Measurements from ENCODE around the gene NPAS3. TPM values are rescaled to one million over a fixed set of nuclear protein-coding genes. Genes with fewer than 3 reads are reported as not detected.

Gene NPAS3
- total RNA-seq, 4 donors from 2014 or later, result 0.13 to 1.1 (median 0.47) TPM; not detected in 1

DNA sequence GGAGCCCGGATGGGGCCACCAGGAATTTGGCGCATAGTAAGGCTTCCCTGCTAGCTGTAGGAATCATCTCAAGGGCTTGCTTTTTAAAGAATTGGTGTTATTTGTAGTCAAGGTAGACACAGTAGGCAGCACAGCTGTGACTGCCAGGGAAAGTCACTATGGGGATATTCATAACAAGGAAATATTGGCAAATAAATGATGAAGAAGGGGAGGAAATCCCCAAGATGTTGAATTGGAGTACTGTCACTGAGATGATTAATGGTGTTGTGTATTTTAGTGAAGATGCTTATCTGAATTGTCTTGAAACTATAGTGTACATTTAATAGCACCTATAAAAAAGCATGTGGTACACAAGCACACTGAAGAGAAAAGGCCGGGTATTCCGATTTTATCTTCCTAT, 118.9 kb downstream of the NPAS3 start:
- TF ChIP-seq, protein P1, sequence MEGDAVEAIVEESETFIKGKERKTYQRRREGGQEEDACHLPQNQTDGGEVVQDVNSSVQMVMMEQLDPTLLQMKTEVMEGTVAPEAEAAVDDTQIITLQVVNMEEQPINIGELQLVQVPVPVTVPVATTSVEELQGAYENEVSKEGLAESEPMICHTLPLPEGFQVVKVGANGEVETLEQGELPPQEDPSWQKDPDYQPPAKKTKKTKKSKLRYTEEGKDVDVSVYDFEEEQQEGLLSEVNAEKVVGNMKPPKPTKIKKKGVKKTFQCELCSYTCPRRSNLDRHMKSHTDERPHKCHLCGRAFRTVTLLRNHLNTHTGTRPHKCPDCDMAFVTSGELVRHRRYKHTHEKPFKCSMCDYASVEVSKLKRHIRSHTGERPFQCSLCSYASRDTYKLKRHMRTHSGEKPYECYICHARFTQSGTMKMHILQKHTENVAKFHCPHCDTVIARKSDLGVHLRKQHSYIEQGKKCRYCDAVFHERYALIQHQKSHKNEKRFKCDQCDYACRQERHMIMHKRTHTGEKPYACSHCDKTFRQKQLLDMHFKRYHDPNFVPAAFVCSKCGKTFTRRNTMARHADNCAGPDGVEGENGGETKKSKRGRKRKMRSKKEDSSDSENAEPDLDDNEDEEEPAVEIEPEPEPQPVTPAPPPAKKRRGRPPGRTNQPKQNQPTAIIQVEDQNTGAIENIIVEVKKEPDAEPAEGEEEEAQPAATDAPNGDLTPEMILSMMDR (IDR thresholded peaks at IDR 0.05), result no peak
- no peak for TF ChIP-seq POLR2A (IDR thresholded peaks at IDR 0.05)
- H3K36me3 ChIP-seq, result no peaks in the 10 kb centered on the region
- H3K27ac ChIP-seq, result no peak overlapping the region
- no peak overlapping the region for H3K4me3 ChIP-seq
- H3K9me3 ChIP-seq, result no peaks in the 10 kb centered on the region
- intact Hi-C loops (cut with DNase I), result no loop called here
- no peaks in the 10 kb centered on the region for H3K4me1 ChIP-seq
- H3K27me3 ChIP-seq, result no peaks in the 10 kb centered on the region
- WGBS, 2 donors, result 88 to 90% methylated on average over 3 to 4 of the region's 4 CpGs
- DNase-seq, result no peak

DNA sequence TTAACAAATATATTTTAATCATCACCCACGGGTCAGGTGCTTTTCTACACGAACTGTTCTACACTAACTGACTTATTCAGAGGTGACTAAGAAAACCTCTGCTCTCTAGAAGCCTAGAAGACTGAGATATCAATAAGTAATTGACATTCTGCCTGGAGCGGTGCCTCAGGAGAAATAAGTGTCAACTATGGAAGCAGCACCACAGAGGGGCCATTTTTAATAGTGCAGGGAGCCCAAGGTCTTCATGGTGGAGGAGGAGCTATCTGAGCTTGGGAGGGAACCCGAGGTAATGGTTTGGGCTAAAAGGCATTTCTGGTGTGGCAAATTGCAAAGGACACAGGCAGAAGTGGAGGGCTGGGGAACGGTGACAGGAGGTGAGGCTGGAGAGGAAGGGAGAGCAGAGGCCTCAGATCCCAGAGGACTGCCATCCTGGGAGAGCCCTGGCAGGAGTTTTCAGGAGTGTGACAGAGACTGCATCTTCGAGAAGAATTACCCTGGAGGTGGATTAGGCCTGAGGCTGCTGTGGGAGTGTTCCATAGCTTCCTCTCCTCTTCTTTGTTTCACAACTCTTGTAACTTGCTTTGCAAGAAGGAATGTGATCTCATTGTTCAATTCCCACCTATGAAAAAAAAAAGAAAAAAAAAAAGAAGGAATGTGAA, 123.1 kb downstream of the NPAS3 start:
- Histone ChIP-seq H3K9me3 (no peaks in the 10 kb centered on the region), H3K27ac (no peak overlapping the region), H3K4me3 (no peak overlapping the region), H3K36me3 (no peaks in the 10 kb centered on the region), H3K4me1 (no peaks in the 10 kb centered on the region), H3K27me3 (no peaks in the 10 kb centered on the region)
- WGBS, 2 donors, result 66 to 74% methylated on average over 6 of the region's 6 CpGs
- intact Hi-C loops (cut with DNase I), result no loop called here
- TF ChIP-seq, protein P1 (IDR thresholded peaks at IDR 0.05), result no peak
- no peak for DNase-seq

DNA sequence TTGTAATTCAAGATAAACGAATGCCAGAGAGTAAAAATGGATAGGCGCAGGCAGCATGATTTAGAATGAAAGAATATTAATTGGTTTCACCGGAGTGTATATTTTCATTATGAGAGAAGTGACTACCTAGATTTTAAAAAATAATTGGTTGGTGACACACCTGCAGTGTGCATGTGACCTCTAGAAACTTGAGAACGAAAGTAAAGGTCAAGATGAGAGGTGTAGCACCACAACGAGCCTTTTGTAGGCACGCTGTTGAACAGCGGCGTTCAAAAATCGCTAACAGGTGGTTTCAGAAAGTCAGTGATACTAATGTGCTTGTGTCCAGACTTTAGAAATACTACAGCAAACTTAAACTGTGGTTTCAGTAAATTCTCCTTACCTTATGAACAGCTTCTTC, 123.8 kb downstream of the NPAS3 start:
- Histone ChIP-seq H3K4me3 (no peak overlapping the region), H3K36me3 (no peaks in the 10 kb centered on the region), H3K27me3 (no peaks in the 10 kb centered on the region), H3K27ac (no peak overlapping the region), H3K4me1 (no peaks in the 10 kb centered on the region), H3K9me3 (no peaks in the 10 kb centered on the region)
- intact Hi-C loops (cut with DNase I), result no loop called here
- DNase-seq, result no peak
- no peak for TF ChIP-seq POLR2A (IDR thresholded peaks at IDR 0.05)
- TF ChIP-seq, protein P1 (IDR thresholded peaks at IDR 0.05), result no peak
- 75 to 81% methylated on average over 9 of the region's 9 CpGs for WGBS, 2 donors

GRCh38 chr14:33062881-33063280, 124.2 kb downstream of the NPAS3 start:
- H3K9me3 ChIP-seq, result no peaks in the 10 kb centered on the region
- no peak for DNase-seq
- 25 to 37% methylated on average over 2 of the region's 2 CpGs for WGBS, 2 donors

DNA sequence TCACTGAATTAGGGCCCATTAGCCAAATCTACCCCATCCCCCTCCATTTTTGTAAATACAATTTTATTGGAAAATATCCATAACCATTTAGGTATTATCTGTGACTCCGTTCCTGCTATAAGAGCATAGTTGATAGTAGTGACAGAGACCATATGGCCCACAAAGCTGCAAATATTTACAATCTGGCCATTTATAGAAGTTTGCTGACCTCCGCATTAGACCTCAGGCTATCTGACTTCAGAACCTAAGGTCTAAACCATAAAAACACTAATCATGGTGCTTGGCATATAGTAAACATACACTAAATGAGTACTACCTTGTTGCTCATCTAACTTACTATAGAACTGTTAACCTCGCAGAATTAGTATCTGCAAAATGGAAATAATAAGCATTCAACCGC, 124.8 kb downstream of the NPAS3 start:
- no peak for DNase-seq
- intact Hi-C loops (cut with DNase I), result no loop called here
- H3K4me1 ChIP-seq, result no peaks in the 10 kb centered on the region
- H3K27ac ChIP-seq, result no peak overlapping the region
- no peaks in the 10 kb centered on the region for H3K27me3 ChIP-seq
- H3K36me3 ChIP-seq, result no peaks in the 10 kb centered on the region
- no peak overlapping the region for H3K4me3 ChIP-seq
- H3K9me3 ChIP-seq, result no peaks in the 10 kb centered on the region
- TF ChIP-seq POLR2A (IDR thresholded peaks at IDR 0.05), result no peak
- TF ChIP-seq, protein P1 (IDR thresholded peaks at IDR 0.05), result no peak
- 95% methylated on average over 4 of the region's 4 CpGs for WGBS, 2 donors

More at GRCh38 chr14:33062881-33063280, 124.2 kb downstream of the NPAS3 start:
- TF ChIP-seq POLR2A (IDR thresholded peaks at IDR 0.05), result no peak
- TF ChIP-seq, protein P1 (IDR thresholded peaks at IDR 0.05), result no peak
- no peaks in the 10 kb centered on the region for H3K27me3 ChIP-seq
- intact Hi-C loops (cut with DNase I), result no loop called here
- no peaks in the 10 kb centered on the region for H3K36me3 ChIP-seq
- no peak overlapping the region for H3K27ac ChIP-seq
- H3K4me1 ChIP-seq, result no peaks in the 10 kb centered on the region
- H3K4me3 ChIP-seq, result no peak overlapping the region
